ENCODE measurements around the gene AKR1C4.

DNA sequence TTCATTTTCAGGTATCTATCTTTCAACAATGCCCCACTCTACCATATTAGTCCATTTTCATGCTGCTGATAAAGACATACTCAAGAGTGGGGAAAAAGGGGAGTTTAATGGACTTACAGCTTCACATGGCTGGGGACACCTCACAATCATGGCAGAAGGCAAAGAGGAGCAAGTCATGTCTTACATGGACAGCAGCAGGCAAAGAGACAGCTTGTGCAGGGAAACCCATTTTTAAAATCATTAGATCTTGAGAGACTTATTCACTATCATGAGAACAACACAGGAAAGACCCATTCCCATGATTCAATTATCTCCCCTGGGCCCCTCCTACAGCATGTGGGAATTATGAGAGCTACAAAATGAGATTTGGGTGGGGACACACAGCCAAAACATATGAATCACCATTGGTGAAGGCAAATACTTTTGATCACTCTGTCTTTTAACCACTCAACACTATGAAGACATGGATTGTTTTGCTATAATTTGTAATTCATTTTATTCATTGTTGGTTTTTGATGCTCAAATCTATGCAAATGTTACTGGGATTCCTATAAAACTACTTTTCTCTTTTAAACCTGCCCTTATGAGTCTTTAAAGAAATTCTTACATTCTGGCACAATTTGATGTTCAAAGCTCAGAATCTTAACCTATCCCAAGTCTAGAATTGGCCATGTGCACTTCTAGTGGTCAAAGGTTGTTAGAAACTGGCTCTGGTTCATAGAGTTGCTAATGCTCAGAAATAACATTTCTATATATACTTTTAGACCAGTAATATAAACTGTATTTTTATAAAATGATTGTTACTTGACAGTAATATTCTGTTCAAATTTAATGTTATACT lies 15.3 kb downstream of the AKR1C4 start:
- TF ChIP-seq, protein P1, sequence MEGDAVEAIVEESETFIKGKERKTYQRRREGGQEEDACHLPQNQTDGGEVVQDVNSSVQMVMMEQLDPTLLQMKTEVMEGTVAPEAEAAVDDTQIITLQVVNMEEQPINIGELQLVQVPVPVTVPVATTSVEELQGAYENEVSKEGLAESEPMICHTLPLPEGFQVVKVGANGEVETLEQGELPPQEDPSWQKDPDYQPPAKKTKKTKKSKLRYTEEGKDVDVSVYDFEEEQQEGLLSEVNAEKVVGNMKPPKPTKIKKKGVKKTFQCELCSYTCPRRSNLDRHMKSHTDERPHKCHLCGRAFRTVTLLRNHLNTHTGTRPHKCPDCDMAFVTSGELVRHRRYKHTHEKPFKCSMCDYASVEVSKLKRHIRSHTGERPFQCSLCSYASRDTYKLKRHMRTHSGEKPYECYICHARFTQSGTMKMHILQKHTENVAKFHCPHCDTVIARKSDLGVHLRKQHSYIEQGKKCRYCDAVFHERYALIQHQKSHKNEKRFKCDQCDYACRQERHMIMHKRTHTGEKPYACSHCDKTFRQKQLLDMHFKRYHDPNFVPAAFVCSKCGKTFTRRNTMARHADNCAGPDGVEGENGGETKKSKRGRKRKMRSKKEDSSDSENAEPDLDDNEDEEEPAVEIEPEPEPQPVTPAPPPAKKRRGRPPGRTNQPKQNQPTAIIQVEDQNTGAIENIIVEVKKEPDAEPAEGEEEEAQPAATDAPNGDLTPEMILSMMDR (IDR thresholded peaks at IDR 0.05 in 8 of 11, conservative IDR thresholded peaks at IDR 0.05 in 3 of 11) = no peak
- TF ChIP-seq POLR2A (IDR thresholded peaks at IDR 0.05) (no peak), POLR2AphosphoS5 (IDR thresholded peaks at IDR 0.05) (no peak)
